Eye (tissue), 1 donor: ENCODE data around the gene SIRT6.
"Not testable (repeated sequence)": the region's sequence is repeated elsewhere in the genome, so short reads cannot be mapped to it uniquely, and the experiment has no call there.

ENCODE experiments used
- DNase-seq: peaks from one replicate; pipeline ENCODE4 v3.0.0-alpha.2; 2015

Gene SIRT6

GRCh38 chr19:4173479-4174212 lies 8.7 kb downstream of the SIRT6 start:
- no peak for DNase-seq

DNA sequence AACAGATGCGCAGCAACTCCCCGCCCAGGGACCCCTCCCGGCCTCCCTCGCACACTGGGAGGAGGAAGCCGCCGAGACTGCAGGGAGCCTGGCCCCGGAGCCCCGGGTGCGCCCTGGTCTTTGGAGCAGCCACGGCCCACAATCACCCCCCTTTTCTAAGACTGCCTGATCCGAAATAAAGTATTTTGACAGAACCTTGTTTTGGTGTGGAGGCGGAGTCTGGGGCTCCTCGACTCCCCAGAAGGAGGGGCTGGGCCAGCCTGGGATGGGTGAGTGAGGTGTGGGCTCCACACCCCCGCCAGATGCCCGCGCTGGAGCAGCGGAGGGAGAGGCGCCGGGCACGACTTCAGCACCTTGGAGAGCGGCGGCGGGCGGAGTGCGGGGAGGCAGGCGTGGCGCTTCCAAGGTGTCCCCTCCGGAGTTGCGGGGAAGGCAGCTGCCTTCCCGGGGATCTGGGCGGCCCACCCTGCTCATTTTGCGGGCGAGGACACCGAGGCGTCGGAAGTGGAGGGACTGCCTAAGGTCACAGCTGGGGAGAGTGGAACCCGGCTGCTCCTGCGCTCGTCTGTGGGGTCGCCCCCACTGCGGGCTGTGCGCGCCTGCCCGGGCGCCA lies 9.4 kb downstream of the SIRT6 start:
- DNase-seq: peak; percentile 83

GRCh38 chr19:4171676-4172075 lies 10.7 kb downstream of the SIRT6 start:
- DNase-seq: no peak

GRCh38 chr19:4164262-4164661 lies 18.1 kb downstream of the SIRT6 start:
- no peak for DNase-seq

DNA sequence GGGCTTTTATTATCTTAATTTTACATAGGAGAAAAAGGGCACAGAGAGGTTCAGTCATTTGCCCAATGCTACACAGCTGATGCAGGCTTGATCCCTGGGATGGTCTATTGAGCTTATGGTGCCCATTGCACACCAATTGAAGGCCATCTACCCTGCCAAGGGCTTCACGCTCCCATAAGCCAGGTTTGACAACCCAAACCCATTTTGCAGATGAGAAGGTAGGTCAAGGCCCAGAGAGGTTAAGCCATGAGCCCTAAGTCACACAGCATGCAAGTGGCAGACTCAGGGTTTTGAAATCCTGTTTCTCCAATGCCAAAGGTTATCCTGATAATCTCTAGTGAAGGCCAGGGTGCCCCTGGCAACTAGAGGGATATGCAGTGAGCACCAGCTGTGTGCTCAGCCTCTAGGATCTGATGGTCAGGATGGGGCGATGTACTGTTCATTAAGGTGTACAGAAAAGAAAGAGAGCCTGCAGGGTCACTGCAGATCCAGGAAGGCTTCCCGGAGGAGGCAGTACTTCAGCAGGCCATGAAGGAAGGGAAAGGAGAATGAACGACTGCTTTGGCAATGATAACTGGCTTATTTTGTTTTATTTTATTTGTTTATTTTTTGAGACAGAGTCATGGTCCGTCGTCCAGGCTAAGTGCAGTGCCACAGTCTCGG lies 20.8 kb downstream of the SIRT6 start:
- DNase-seq: no peak

DNA sequence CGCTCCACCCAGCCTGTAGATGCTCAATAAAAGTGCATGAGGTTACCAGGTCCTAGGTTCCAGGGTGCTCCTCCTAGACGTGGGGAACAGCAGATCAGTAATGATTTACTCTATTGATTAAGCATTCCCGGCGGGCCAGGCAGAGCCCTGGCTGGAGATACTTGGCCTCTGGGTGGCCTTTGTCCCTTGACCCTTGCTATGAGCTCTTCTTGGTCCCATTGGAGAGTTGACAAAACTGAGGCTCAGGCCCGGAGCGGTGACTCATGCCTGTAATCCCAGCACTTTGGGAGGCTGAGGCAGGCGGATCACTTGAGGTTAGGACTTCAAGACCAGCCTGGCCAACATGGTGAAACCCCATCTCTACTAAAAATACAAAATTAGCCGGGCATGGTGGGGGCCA lies 24.4 kb downstream of the SIRT6 start:
- not testable (repeated sequence) for DNase-seq

GRCh38 chr19:4157164-4157563 lies 25.2 kb downstream of the SIRT6 start:
- no peak for DNase-seq

GRCh38 chr19:4154571-4155312 lies 27.6 kb downstream of the SIRT6 start:
- DNase-seq: no peak

GRCh38 chr19:4152241-4152998 lies 29.9 kb downstream of the SIRT6 start:
- DNase-seq: no peak

DNA sequence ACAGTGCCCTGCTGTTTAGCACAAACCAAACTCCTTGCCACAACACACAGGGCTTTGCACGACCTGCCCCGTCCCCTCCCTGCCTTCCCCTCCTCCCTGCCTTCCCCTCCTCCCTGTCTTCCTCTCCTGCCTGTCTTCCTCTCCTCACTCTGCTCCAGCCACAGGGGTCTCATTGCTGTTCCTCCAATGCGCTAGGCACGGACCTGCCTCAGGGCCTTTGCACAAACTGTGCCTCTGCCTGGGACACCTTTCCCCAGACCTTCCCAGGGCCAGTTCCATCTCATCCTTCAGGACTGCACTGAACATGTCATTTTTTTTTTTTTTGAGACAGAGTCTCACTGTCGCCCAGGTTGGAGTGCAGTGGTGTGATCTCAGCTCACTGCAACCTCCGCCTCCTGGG lies 30.7 kb downstream of the SIRT6 start:
- DNase-seq: no peak

DNA sequence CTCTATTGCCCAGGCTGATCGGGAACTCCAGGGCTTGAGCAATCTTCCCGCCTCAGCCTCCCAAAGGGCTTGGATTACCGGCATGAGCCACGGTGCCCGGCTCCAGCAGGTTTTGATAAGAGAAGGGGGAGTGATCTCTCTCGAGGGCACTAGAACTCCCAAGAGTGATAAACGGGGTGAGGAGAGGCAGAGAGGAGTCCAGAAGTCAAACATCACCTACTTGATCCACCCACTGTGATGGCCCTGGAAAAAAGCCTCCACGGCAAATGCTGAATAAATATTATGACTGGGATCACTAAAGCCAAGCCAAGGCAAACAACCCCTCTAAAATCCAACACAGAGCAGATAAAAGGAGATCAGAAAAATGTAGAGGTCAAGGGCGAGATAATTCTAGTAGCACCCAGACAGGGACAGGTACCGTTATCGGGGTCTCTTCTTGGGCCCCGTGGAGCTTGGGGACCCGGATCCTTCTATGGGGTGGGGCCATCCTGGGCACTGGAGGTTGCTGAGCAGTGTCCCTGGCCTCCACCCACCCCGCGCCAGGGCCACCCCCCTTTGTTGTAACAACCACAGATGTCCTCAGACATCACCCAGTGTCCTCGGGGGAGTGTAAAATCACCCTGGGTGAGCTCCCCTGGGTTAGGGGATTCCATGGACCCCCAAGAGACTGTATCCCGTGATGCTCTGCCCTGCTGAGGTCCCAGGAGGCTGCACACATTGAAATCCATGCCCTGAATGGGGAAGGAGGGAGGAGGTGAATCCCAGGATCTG lies 32.7 kb downstream of the SIRT6 start:
- DNase-seq: no peak

- DNase-seq: peak; percentile 11
Measured at GRCh38 chr19:4144666-4145249, 37.6 kb downstream of the SIRT6 start.

- DNase-seq: not testable (repeated sequence)
Measured at GRCh38 chr19:4142916-4143315, 39.4 kb downstream of the SIRT6 start.

GRCh38 chr19:4140237-4140711 lies 42.1 kb downstream of the SIRT6 start:
- peak; percentile 72 for DNase-seq

DNA sequence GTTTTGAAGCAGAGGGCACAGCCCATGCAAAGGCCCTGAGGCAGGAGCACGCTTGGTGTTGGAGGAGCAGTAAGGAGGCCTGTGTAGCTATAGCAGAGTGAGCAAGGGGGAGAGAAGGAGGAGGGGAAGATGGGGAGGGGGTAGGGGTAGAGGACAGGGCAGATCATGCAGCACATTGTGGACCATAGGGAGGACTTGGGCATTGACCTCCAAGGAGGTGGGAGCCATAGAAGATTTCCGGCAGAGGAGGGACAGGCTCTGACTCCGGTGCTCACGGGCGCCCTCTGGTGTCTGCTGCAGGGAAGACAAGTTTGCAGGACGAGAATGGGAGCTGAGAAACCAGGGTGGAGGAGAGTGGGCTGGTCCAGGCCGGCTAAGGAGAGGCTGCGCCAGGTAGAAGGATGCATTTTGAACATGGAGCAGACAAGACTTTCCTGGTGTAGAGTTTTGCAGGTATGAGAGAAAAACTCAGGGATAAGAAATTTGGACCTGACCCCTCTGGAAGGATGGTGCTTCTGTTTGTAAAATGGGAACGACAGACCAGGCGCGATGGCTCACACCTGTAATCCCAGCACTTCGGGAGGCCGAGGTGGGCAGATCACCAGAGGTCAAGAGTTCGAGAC lies 42.6 kb downstream of the SIRT6 start:
- peak; percentile 75 for DNase-seq

DNA sequence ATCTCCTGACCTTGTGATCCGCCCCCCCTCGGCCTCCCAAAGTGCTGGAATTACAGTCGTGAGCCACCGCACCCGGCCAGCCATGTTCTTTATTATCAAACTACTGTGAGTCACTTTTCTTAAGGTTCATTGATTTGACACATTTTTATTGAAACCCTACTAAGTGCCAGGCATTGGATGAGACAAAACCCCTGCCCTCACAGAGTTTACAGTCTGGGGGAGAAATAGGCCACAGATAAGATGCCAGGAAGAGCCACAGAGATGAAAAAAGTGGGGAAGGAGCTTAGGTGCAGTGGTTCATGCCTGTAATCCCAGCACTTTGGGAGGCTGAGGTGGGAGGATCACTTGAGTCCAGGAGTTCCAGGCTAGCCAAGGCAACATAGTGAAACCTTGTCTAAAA lies 43.9 kb downstream of the SIRT6 start:
- no peak for DNase-seq

- no peak for DNase-seq
Measured at GRCh38 chr19:4136680-4137088, 45.7 kb downstream of the SIRT6 start.

DNA sequence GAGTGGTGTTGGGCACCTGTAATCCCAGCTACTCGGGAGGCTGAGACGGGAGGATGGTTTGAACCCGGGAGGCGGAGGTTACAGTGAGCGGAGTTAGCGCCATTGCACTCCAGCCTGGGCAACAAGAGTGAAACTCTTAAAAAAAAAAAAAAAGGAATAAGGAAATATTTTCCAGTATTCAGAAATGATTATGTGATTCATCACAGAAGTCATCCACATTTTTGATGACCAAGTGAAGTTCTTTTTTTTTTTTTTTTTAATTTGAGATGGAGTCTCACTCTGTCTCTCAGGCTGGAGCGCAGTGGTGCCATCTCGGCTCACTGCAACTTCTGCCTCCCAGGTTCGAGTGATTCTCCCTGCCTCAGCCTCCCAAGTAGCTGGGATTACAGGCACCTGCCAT lies 47.0 kb downstream of the SIRT6 start:
- DNase-seq: not testable (repeated sequence)

DNA sequence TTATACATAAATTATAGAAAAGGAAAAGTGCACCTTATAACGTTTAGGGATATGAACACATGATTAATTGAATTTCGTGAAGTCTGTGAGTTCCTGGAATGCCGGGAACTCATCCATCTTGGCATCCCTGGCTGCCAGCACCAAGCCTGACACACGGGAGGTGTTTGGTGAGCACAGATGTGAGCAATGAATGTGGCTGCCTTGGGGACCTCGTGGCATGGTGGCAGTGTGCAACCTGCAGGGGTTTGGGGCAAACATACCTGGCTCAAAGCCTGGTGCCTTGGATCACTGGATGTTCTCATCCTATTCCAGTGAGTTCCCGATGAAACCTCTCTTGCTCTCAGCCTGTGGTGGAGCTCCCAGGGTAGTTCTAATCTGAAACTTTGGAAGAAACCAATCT lies 48.0 kb downstream of the SIRT6 start:
- DNase-seq: no peak

DNA sequence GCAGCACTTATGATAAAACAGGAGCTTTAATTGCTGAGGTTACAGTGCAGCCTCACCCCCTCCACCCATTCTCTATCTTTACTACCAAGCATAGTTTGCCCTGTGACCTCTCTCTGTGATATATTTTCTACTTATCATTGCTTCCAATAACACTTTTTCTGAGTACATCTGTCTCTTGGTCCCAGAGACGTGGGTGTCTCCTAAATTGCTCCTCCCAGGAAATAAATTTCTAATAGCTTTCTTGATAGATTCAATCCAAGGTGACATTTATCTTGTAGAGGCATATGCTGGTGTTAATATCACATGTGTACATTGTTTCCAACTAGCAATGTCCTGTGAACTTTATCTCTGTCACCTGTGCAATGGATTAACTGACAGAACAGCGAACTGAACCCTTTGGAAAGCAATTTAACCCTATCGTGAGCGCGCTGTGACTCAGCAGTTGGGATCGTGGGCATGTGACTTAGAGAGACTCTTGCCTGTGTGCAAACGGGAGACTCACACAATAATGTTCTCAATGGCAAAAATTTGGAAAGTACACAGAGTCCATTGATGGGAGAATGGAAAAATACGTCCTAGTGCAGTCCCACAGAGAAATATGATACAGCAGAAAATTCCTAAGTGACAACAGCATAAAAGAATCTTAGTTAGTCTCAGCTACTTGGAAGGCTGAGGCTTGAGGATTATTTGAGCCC lies 51.5 kb downstream of the SIRT6 start:
- peak; percentile 3 for DNase-seq
